T-helper 22 cell (primary cell): Measurements from ENCODE around the gene MDM2.
"Not testable (repeated sequence)": the region's sequence is repeated elsewhere in the genome, so short reads cannot be mapped to it uniquely, and the experiment has no call there.

Experiments used
- DNase-seq: peaks from one replicate; pipeline ENCODE4 v3.0.0-alpha.2; 2020; ENCODE audit warnings: low read depth

The MDM2 gene

GRCh38 chr12:68786929-68787328, 21.0 kb upstream of the MDM2 start:
- DNase-seq, result no peak

- DNase-seq, result no peak
These were observed 19.3 kb upstream of the MDM2 start for GRCh38 chr12:68788554-68789143.

DNA sequence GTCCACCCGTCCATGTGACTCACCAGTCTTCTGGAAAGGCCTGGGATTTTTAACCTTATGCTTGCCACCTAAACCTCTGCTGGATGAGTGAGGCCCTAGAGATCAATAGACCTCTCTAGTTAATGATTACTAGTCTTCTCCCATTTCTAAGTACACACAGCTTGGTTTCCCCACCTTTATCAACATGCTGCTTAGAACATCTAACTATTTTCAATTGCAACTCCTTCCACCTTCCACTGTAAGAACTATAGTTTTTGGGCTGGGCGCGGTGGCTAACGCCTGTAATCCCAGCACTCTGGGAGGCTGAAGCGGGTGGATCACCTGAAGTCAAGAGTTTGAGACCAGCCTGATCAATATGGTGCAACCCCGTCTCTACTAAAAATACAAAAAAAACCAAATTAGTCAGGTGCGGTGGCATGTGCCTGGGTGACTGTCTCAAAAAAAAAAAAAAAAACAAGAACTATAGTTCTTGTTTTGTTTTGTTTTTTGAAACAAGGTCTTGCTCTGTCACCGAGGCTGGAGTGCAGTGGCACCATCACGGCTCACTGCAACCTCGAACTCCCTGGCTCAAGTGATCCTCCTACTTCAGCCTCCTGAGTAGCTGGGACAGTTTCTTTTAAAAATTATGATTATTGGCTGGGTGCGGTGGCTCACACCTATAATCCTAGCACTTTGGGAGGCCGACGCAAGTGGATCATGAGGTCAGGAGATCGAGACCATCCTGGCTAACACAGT, 18.7 kb upstream of the MDM2 start:
- DNase-seq, result no peak

- DNase-seq, result no peak
These were observed 17.7 kb upstream of the MDM2 start for GRCh38 chr12:68790081-68790951.

DNA sequence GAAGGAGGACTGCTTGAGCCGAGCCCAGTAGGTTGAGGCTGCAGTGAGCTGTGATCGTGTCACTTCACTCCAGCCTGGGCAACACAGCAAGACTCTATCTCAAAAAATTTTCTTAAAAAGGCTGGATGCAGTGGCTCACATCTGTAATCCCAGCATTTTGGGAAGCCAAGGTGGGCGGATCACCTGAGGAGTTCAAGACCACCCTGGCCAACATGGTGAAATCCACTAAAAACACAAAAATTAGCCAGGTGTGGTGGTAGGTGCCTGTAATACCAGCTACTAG, 17.1 kb upstream of the MDM2 start:
- no peak for DNase-seq

DNA sequence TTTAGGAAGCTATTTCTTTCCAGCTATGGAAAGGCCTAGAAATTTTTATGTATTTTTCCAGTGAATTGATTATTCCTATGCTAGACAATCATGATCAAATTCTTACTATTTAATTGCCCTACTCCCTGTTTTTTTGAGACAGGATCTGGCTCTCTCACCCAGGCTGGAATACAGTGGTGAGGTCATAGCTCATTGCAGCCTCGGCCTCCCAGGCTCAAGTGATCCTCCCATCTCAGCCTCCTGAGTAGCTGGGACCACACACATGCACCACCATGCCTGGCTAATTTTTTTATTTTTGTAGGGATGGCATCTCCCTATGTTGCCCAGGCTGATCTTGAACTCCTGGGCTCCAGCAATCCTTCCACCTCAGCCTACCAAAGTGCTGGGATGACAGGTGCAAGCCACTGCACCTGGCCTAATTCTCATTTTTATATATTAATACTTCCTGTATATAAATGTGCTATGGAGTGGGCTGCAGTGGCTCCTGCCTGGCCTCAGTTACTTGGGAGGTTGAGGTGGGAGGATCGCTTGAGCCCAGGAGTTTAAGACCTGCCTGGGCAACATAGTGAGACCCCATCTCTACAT, 16.0 kb upstream of the MDM2 start:
- no peak for DNase-seq

GRCh38 chr12:68792952-68793351, 15.0 kb upstream of the MDM2 start:
- no peak for DNase-seq

DNA sequence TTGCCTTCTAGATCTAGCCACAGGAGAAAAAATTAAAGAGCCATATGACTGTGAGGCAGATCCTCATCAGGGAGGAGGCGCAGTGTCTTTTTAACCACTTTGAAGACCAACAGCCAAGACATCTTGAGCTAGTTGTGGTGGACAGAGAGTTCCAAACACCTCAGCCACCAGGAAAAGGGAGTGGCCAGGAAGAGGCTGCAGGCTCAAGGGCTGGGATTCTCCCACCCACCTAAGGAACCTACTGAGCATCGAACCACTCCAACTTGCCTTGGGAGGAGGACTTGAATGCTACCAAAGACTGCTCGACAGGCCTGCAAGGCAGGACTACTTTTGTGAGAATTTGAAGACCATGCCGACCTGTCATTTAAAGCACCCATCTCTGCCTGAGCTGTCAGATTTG, 14.5 kb upstream of the MDM2 start:
- no peak for DNase-seq

GRCh38 chr12:68793975-68794652, 13.9 kb upstream of the MDM2 start:
- no peak for DNase-seq

GRCh38 chr12:68794653-68795251, 13.2 kb upstream of the MDM2 start:
- DNase-seq, result no peak

GRCh38 chr12:68796399-68796798, 11.6 kb upstream of the MDM2 start:
- DNase-seq, result no peak

DNA sequence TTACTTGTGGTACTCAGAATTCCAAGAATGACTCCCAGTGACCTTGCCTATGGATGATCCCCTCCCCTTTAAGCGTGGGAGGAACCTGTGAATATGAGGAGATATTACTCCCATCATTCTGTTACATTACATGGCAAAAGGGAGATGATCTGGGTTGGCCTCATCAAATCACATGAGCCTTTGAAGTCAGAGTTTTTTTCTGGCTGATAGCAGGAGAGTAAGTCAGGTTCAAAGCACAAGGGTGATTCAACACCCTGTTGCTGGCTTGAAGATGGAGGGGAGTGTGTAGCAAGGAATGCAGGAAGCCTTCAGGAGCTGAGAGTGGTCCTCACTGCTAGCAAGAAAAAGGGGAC, 9.1 kb upstream of the MDM2 start:
- no peak for DNase-seq

- DNase-seq, result no peak
These were observed 7.7 kb upstream of the MDM2 start for GRCh38 chr12:68800294-68800693.

- not testable (repeated sequence) for DNase-seq
These were observed 6.9 kb upstream of the MDM2 start for GRCh38 chr12:68801124-68801523.

DNA sequence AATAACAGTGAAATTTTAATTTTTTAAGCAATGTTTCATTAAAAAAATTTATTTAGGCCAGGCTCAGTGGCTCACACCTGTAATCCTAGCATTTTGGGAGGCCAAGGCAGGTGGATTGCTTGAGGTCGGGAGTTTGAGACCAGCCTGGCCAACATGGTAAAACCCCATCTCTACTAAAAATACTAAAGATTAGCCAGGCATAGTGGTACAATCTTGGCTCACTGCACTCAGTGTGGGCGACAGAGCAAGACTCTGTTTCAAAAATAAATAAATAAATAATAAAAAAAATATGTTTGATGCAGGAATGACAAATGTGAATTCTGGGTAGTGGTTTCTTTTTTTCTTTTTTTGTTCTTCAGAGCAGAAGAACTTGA, 5.6 kb upstream of the MDM2 start:
- DNase-seq, result not testable (repeated sequence)

GRCh38 chr12:68802911-68803651, 4.9 kb upstream of the MDM2 start:
- not testable (repeated sequence) for DNase-seq

DNA sequence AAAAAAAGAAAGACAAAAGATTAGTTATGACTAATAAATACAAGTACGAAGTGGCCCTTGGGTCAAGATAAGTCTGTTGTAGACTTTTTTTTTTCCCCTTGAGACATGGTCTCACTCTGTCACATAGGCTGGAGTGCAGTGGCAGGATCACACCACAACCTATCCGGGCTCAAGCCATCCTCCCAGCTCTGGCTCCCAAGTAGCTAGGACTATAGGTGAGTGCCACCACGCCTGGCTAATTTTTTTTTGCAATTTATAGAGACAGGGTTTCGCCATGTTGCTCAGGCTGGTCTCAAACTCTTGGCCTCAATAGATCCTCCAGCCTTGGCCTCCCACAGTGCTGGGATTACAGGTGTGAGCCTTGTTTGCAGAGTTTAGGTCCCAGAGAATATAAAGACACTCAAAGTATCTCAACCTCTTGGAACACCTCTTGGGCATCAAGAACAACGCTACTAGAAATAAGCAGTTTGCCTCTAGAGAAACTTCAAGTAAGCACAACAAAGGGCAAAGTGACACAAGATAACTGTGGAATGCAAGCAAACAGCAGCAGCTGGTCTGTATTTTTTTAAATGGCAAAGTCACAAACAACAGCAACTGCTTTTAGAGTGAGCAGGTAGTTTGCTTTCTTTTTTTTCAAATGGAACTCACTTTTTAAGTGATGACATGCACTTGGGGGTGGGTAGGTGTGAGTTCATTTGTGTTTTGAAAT, 3.9 kb upstream of the MDM2 start:
- DNase-seq, result no peak

- no peak for DNase-seq
These were observed 3.1 kb upstream of the MDM2 start for GRCh38 chr12:68804657-68805591.

GRCh38 chr12:68805592-68806120, 2.3 kb upstream of the MDM2 start:
- DNase-seq, result no peak
